HG03103 (cell line): ENCODE results near the gene TMEM117.
"Not testable (repeated sequence)": the region's sequence is repeated elsewhere in the genome, so short reads cannot be mapped to it uniquely, and the experiment has no call there.

Experiments
- ATAC-seq: cut with Tn5 transposase; IDR thresholded peaks from one replicate; pipeline ENCODE4 v1.9.1; 2021; ENCODE audit warnings: low read depth; ENCODE audit not compliant: unreplicated experiment

TMEM117 gene

DNA sequence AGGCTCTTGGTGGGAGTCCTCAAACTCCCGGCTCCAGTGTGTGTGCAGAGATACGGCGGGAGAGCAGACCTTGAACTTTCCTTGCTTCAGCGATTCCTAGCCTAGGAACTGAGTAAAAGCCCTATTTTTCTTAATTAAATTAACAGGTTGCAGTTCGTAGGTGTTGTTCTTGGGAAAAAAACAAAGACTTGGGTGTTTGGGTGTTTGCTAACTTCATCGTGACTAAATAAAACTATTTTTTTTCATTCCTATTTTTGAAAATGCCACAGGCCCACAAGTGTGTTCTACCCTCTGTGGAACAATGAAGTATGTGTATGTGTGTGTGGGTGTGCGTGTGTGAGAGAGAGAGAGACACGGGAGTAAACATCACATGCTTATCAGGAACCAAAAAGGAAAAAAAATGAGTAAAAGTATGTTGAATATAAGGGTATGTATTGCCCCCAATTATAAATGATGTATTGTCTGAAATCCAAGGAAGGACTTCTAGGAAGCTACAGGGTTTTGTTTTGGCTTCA lies 651 bp downstream of the TMEM117 start:
- ATAC-seq: peak; percentile 27

DNA sequence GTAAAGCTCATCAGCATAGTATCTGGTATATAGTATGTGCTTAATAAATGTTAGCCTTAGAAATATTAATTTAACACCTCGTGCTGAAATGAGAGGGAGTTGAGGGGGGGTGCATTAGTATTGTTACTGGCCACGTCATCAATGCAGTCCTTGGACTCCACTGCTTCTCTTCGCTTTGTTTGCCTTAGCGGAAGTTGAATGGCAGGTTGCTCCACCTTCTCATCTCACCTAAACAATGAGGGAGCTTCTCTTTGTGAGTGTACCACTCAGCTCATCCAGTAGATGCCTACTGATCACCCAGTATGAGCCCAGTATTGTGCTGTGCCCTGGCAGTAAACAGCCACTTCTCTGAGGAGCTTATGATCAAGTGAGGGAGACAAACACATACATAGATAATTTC lies 4.5 kb downstream of the TMEM117 start:
- ATAC-seq: no peak

DNA sequence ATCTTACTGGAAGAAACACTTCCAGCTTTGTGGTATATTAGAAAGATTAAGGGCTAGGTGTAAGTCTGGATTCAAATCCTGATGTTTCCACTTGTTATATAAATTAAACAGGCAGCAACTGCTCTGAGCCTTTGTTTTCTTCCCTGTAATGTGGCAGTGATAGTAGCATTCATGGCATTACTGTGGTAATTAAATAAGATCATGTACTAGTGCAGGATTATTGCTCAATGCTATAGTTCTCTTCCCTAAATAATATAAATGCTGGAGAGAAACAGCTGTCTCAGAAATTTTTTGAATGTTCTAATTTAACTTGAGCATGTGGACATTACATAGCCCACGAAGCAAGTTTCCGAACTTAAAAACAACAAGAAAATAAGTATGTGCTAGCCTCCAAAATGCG lies 5.4 kb downstream of the TMEM117 start:
- no peak for ATAC-seq

DNA sequence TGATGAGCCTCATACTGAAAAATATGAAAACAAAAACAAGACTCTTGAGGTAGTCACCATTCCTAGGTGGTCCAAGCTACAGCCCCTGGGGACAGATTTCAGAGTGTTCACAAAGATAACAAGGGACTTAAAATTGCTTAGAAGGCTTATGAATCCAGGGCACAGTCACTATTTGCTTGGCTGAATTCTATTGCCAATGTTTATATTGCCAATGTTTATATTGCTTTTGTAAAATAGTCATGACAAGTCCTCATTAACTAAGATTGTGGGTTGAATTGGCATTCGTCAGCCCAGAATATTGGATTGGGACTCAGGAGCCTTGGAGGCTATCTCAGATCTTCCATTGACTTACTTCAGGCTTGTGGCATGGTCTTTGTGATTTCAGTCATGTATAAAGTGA lies 6.4 kb downstream of the TMEM117 start:
- no peak for ATAC-seq

DNA sequence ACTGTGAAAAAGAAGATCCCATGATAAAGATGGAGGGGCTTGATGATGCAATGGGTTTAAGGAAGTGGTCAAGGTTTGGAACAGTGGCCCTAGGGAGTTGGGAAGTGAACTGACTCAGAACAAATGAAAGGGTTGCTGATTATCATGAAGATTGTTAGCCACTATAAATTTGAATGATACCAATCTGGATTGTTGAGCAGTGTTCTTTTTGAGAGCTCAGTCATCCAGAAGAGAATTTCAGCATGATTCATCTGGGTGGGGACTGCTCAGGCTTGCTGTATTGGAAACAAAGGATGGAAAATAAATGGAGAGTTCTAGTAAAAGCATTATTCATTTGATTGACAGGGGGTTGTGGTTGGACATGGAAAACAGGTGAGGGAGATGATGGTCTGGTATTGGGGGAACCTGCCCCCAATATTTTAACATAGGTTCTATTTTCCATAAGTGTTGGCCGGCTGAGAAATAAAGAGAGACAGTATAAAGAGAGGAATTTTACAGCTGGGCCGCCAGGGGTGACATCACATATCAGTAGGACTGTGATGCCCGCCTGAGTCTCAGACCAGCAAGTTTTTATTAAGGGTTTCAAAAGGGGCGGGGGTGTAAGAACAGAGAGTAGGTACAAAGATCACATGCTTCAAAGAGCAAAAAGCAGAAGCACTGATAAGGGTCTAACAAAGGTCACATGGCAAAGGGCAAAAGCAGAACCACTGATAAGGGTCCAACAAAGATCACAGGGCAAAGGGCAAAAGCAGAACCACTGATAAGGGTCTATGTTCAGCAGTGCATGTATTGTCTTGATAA lies 11.7 kb downstream of the TMEM117 start:
- ATAC-seq: not testable (repeated sequence)

DNA sequence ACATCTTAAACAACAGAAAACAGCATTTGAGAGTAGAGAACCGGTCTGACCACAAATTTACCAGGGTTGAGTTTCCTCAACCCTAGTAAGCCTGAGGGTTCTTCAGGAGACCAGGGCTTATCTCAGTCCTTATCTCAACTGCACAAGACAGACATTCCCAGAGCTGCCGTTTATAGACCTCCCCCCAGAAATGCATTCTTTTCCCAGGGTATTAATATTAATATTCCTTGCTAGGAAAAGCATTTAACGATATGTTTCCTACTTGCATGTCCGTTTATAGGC lies 12.3 kb downstream of the TMEM117 start:
- ATAC-seq: no peak

DNA sequence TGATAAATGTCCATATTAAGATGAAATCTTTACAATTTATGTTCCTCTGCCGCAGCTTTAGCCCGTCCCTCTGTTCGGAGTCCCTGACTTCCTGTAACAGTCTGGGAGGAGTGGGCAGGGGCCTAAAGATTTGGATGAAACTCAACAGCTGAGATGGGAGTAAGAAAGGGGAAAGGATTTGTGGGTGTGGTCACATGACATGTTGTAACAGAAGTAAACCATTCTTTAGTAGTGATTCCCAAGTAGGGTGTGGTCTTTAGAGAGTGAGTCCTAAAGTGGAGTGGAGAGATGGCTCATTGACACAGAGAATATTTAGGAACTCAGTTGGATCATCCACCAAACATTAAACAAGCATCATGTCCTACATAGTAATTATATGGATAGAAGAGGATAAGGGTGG lies 12.9 kb downstream of the TMEM117 start:
- ATAC-seq: no peak

DNA sequence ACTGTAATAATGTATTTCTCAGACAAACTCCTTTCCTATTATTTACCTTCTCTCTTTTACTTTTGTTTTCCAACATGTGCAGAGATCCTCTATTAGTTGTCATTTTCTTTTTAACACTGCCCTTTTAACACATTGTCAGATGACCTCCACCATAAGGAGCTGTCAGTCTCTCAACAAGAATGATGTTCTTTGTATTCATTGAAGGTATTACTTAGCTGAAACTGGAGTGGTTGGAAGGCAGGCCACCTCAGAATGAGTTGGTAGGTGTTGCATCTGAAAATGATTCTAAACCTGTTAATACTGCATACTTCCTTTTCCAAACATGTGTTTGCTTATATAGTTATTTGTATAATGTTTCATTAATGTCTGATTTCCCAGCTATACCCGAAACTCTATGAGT lies 16.9 kb downstream of the TMEM117 start:
- no peak for ATAC-seq

DNA sequence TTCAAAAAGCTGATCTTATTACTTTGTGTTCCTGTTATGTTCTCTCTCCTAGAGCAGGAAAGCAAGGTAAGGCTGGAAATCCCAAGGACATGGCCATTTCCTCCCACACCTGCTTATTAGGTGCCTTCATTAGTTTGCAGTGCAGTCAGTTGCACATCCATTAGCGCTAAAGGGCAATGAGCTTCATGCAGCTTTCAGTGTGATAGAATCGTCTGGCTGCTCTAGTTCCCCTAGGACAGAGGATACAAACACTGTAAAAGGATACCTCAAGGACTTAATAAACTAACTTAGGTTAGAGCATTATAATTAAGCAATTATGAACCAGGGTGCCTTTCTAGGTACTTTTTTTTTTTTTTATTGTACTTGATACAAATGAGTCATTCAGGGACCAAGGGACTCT lies 21.1 kb downstream of the TMEM117 start:
- no peak for ATAC-seq

DNA sequence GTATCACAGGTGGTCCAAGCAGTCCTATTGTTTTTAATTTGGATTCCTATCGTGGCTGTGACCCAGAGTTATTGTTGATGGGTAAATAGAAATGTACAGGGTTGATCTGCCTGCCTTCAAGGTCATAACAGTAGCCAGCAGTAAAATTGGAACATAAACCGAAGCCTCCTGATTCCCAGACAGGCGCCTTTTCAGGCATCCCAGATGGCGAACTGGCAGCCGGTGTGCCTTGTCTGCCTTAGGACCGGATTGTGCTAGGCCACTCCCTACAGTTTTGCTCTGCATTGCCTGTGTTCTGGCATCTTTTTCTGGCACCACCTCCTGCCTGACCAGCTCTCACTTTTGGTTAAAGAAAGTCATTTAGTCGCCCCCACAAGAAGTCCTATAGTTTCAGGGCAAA lies 22.2 kb downstream of the TMEM117 start:
- no peak for ATAC-seq

DNA sequence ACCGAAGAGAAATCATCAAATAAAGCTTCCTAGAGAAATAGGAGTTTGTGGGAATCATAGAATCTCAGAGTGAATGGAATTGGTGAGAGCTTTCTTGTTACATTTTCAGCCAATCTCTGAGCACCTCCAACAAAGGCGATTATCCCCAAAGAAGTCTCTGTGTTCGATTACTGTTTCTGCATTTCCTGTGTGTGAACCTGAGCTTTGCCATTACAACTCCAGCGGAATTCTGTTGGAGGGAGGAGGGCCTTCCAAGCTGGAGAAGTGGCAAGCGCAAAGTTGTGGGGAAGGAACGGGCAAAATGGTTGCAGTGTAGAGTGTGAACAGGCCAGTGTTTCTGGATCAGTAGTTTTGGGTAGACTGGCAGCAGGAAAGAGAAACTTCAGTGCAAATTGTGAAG lies 23.1 kb downstream of the TMEM117 start:
- ATAC-seq: no peak

DNA sequence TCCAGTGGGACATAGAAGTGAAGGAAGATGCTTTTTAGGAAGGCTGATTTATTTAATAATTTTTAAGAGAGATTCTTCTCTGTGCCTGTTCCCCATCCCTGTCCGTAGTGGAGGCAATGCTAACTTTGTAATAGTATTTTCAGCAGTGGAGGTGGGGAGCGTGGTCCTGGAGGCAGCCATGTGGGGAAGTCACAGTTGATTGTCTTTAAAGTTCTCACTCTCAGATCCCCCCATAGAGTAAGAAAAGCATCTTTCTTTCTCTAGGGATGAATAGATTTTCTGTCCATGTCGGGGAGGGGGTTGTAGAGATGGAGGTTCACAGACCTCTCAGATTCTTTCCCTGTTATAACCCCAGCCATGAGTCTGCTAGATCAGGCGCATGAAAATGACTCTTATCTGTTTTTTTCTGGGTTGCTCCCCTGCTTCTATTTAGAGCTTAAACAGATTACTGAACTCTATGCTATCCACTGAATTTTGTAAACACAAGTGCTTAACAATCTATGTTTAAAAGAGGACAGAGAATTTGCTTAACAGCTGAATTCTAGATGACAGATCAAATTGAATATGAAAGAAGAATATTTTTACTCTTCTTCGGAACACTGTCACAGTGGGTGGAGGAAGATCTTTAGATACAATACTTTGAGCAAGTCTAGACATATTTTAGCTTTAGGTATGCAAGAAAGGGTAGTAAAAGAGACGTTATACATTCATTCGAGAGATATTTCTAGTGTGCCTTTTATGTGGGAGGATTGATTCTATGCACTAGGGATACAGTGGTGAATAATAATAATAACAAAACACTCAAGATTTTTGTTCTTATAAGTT lies 25.3 kb downstream of the TMEM117 start:
- ATAC-seq: no peak

DNA sequence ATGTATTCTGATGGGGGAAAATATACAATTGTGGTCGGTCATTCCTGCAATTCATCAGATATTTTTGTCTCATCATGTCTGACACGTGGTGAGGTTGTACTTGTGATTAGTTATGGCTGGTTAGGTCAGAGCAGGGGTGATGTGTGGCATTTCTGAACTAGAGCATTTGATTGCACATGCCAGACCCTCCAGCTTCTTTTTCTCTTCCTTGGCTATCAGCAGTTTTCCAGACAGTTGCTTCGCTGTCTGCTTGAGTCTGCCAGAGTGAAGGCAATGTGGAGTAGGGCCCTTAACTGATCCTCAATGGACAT lies 25.9 kb downstream of the TMEM117 start:
- no peak for ATAC-seq

DNA sequence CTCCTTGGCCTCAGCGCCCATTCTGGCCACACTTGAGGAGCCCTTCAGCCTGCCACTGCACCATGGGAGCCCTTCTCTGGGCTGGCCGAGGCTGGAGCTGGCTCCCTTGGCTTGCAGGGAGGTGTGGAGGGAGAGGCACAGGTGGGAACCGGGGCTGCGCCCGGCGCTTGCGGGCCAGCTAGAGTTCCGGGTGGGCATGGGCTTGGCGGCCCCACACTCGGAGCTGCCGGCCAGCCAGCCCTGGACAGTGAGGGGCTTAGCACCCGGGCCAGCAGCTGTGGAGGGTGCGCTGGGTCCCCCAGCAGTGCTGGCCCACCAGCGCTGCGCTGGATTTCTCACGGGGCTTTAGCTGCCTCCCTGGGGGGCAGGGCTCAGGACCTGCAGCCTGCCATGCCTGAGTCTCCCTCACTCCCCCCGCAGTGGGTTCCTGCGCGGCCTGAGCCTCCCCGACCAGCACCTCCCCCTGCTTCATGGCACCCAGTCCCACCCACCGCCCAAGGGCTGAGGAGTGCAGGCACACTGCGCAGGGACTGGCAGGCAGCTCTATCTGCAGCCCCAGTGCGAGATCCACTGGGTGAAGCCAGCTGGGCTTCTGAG lies 28.0 kb downstream of the TMEM117 start:
- no peak for ATAC-seq

DNA sequence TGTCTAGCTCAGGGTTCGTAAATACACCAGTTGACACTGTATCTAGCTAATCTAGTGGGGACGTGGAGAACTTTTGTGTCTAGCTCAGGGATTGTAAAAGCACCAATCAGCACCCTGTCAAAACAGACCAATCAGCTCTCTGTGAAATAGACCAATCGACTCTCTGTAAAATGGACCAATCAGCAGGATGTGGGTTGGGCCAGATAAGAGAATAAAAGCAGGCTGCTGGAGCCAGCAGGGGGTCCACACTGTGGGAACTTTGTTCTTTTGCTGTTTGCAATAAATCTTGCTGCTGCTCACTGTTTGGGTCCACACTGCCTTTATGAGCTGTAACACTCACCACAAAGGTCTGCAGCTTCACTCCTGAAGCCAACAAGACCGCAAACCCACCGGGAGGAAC lies 28.7 kb downstream of the TMEM117 start:
- not testable (repeated sequence) for ATAC-seq

DNA sequence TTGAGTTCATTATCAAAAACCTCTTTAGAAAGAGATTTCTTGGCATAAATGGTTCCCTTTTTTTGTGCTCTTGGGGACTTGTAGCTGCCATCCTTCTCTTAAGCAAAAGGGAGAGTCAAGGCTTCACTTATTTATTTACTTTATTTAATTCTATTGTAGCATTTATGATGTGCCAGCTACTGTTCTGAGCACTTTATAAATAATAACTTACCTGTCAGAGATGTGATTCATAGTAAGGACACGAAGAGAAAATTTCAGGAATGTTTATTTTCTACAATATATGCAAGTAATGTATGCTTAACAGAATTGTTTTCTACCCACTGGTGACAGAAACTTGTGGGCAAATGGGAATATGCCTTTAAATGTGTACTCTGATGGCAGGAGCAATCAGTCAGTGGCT lies 33.3 kb downstream of the TMEM117 start:
- ATAC-seq: no peak

DNA sequence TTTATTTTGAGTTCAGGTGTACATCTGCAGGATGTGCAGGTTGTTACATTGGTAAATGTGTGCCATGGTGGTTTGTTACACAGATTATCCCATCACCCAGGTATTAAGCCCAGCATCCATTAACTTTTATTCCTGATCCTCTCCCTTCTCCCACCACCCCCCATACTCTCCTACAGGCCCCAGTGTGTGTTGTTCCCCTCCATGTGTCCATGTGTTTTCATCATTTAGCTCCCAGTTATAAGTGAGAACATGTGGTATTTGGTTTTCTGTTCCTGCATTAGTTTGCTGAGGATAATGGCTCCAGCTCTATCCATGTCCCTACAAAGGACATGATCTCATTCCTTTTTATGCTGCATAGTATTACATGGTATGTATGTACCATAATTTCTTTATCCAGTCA lies 33.9 kb downstream of the TMEM117 start:
- ATAC-seq: not testable (repeated sequence)

DNA sequence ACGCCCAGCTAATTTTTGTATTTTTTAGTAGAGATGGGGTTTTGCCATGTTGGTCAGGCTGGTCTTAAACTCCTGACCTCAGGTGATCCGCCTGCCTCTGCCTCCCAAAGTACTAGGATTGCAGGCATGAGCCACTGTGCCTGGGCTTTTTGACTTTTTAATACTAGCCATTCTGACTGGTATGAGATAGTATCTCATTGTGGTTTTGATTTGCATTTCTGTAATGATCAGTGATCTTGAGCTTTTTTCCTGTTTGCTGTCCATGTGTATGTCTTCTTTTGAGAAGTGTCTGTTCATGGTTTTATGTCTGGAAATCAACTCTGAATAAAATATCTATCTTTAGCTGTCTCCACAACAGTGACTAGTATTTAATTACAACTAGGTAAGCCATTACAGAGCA lies 35.4 kb downstream of the TMEM117 start:
- not testable (repeated sequence) for ATAC-seq

DNA sequence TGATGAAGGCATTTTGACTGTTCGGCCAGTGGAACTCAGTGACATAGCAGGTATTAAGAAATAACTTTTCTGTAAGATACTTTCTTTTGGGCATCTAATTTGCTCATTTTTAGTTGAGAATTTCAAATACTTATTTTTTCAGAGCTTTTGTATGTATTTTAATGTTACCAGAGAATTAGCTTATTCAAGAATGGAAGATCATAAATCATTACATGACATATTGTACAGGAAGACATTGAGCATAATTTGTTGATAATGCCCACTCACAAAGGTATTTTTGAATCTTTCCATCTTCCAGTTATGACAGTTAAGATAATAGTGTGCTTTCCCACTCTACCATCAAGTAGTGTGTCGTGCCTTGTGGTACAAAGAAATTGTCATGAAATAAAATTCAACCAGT lies 36.5 kb downstream of the TMEM117 start:
- no peak for ATAC-seq

DNA sequence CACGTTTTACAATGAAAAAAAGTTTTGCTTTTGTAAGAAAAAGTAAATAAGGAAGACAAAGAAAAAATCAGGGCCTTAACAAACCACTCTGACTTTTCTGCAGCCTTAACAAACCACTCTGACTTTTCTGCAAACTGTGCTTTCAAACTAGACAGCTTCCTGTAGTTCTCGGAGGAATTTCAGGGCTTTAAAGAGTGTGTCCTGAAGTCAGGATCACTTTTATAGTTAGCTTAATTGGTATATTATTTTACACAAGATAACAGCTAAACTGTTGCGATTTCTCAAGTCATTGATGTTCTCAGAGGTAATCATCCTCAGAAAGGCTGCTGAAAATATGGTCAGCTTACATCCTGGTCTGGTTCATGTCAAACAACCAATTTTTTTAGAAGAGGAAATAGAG lies 42.2 kb downstream of the TMEM117 start:
- no peak for ATAC-seq

DNA sequence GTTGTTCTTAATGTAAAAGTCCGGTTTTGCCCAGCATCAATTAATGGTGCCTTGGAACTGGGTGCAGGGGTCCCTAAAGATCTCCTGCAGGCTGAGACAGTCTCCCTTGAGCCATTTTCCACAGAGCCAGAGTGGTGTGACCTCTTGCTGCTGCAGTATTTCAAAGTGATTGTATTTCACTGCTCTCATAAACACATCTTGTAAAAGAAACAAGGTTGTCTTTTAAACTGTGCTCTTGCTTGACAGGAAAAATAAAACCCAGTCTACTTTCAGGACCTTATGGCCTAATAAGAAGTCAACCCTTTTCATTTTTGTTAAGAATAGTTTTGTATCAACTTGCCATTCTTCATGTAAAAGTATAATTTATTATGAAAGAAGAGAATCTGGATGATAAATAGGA lies 44.7 kb downstream of the TMEM117 start:
- no peak for ATAC-seq
